Measurements from ENCODE around the gene ERV3-1. TPM values are rescaled to one million over a fixed set of nuclear protein-coding genes. Genes with fewer than 3 reads are reported as not detected.

Gene ERV3-1
- total RNA-seq, result 10.1 and 11.9 TPM in 2 replicates

GRCh38 chr7:65006094-65006992 lies at the start of gene ERV3-1:
ERV3-1 (minus strand) TSS chr7:65006687; CDS start chr7:64993026, 13,661 bp downstream.

GRCh38 chr7:64990936-64991335 lies 15.6 kb downstream of the ERV3-1 start, which contains the start of gene ZNF117:
ZNF117 (minus strand) TSS chr7:64991036.

Other genes starting within 250 kb of the ERV3-1 start
- gene ZNF138, start 212.3 kb downstream of the ERV3-1 start, total RNA-seq, result 4.8 and 6.1 TPM in 2 replicates
- gene ZNF273, start 103.4 kb downstream of the ERV3-1 start, total RNA-seq, result 1.5 and 3.4 TPM in 2 replicates
- 9.5 and 10.7 TPM in 2 replicates for gene ZNF117, start 15.7 kb downstream of the ERV3-1 start, total RNA-seq

Data from smooth muscle cell of the umbilical artery (primary cell).